ENCODE measurements around the gene XRCC1.

GRCh38 chr19:43510713-43511112 is 64.6 kb downstream of the XRCC1 start:
- TF ChIP-seq CTCF (IDR thresholded peaks at IDR 0.05) (no peak), POLR2AphosphoS5 (IDR thresholded peaks at IDR 0.05) (no peak), POLR2A (IDR thresholded peaks at IDR 0.05) (no peak), EP300 (IDR thresholded peaks at IDR 0.05; ENCODE audit: low read depth) (no peak)
